Fibroblast of skin of right biceps (primary cell): Measurements from ENCODE around the gene DPYSL4.

ENCODE experiments used
- DNase-seq: peaks from one replicate; pipeline ENCODE4 v3.0.0-alpha.2; 2013

Gene DPYSL4

DNA sequence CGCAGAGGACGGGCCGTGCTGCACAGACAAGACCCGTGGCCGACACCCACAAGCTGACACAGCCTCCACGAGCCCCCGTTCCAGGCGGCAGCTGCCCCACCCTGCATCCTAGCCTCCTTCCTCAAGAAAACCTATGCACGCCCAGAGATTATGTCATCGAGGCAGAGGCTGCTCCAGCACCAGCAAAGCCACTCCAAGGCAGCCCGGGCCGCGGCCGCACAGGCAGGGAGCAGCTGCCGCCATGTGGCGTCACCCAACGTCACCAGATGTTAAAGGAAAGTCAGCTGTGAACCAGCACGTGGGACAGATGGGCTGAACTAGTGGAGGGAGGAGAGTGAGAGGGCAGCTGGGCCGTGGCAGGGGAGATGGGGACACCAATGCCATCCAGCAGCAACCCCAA lies 61.2 kb downstream of the DPYSL4 start:
- no peak for DNase-seq

DNA sequence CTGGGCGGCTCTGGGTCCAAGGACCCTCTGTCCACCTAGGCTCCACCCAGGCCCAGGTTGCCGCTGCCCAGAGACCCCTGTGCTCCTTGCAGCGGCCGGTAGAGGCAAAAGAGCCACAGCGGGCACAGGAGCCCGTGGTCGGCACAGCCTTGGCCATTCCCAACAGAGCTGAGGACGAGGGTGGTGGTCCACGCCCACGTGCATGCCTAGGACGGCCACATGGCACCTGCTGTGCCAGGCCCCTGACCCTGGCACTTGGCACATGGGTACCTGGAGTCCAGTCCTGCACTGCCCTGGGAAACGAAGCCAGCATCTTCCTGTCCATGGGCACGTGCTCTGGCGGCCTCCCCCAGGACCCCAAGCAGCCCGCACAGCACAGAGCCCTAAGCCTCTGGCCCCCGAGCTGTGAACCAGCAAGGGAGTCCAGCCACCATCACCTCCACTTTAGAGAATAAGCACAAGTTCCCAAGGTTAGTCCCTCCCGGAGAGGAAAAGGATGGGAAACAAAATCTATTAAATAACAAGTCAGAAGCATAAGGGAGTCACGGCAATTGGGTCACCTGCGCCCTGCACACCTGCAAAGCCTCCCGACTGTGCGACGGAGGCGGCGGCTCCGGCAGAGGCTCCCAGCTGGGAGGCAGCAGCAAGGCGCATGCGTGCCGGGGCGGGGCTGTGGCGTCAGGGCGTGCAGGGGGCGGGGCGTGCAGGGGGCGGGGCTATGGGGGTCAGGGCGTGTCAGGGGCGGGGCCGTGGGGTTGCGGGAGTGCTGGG lies 61.9 kb downstream of the DPYSL4 start:
- DNase-seq = peak; percentile 30

DNA sequence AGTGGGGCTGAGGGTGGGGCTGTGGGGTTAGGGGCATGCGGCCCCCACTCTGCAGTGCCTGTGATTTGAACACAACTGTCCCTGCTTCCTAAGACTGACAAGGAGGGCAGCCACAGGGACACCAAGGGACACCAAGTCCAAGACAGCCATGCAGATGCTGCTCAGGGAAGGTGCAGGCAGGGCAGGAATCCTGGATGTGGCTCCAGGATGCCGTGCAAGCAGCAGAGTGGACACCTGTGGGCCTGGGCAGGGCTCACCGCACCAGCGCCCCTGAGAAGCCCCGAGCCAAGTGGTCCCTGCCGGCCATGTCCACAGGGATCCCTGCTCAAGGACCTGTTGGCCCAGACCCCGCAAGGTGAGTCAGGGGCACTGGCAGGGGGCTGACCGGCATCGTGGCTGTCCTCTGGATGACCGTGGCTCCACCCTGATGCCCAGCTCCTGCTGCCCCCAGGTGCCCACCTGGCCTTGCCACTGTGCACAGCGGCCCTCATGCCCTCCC lies 62.5 kb downstream of the DPYSL4 start:
- DNase-seq = no peak

DNA sequence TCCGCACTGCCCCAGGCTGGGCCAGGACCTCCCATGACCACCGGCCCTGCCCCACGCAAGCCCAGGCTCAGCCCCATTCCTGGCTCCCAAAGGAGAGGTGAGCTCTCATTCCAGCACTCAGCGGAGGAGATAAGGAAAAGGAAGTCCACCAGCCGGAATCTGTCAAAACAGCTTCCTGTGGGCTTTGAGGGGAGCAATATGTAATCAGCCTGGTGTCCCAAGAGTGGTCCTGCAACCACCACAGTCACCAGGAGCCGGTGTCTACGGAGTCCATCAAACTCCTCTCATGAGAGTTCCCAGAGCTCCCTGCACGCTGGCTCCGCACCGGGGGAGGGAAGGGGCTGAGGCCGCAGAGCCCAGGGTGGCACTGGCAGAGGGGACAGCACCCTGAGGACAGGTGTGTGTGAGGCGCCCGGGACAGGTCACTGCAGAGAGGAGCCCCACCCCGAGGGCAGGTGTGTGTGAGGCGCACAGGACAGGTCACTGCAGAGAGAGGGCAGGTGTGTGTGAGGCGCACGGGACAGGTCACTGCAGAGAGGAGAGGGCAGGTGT lies 63.2 kb downstream of the DPYSL4 start:
- DNase-seq = no peak

DNA sequence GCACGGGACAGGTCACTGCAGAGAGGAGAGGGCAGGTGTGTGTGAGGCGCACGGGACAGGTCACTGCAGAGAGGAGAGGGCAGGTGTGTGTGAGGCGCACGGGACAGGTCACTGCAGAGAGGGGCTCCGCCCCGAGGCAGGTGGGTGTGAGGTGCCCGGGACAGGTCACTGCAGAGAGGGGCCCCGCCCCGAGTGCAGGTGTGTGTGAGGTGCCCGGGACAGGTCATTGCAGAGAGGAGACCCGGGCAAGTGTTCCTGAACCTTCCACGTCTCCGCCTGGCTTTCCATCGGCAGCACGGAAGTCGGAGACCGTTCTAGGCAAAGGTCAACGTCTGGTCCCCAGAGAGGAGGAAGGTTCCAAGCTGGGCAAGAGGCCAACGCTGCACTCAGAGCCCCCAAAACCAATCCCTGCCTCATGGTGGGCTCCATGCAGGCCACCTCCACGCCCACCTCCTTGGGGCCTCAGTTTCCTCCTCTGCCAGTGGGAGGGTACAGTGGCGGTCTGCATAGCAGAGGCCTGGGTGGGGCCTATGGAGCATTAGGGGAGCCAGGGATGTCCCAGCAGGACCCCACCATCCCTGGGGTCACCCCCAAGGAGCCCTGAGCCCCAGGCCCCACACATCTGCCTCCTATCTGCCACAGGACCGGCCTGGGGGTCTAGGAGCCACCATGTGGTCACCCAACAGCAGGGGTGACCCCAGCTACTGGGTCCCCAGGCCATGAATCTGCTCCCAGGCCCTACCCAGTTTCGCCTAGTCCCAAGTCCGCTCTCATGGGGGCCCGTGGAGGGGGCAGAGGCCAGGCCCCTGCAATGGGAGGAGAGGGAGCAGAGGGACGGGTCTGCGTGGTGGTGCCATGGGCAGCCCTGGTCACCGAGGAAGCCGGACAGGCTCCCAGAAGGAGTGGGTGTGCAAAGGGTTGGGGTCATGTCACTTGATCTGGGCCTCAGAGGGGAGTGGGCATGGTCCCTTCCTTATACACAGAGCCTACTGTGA lies 64.0 kb downstream of the DPYSL4 start:
- no peak for DNase-seq

DNA sequence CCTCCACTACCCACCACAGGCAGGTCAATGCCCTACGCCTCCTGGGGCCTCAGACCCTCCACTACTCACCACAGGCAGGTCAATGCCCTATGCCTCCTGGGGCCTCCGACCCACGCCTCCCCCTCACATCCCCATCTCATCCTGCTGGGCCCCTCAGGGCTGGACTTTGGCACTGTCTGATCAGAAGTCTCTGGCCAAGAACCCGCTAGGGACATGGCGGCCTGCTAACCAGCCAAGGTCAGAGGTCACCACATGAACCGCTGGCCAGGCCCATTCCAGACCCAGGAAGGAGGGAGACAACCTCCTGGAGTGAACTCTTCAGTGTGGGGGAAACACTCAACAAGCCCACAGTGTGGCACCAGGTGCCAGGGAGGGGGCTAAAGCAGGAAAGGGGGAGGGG lies 65.2 kb downstream of the DPYSL4 start:
- no peak for DNase-seq

DNA sequence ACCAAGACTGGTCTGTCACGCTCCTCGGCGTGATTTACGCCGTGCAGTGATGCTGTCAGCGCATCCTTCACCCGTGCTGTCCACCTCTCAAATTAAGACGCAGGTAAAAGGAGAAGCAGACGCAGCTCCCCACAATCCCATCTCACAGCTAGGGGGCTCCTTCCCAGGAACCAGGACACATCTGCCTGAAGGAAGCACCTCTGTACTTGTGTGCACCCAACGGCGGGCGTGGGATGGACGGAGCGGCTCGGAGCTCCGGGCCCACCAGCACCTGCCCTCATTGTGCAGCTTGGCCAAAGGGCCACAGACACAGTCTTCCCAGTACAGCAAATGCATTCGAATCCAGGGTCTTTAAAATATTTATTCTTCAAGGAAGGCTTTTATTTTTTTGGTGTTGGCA lies 65.7 kb downstream of the DPYSL4 start:
- DNase-seq = no peak

DNA sequence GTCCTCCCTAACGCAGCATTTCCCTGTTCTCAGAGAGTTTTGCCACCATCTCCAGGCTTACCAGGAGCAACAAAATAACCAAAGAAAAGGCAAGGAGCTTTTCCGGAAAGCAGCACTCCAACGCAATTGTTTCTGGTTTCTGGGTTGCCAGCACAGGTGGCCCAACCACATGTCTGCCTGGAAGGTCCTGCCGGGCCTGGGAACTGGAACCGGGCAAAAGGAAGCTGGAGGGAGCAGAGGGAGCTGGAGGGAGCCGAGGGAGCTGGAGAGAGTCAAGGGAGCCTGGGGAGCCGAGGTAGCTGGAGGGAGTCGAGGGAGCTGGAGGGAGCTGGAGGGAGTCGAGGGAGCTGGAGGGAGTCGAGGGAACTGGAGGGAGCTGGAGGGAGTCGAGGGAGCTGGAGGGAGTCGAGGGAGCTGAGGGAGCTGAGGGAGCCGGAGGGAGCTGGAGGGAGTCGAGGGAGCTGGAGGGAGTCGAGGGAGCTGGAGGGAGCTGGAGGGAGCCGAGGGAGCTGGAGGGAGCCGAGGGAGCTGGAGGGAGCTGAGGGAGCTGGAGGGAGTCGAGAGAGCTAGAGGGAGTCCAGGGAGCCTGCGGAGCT lies 66.4 kb downstream of the DPYSL4 start:
- no peak for DNase-seq

DNA sequence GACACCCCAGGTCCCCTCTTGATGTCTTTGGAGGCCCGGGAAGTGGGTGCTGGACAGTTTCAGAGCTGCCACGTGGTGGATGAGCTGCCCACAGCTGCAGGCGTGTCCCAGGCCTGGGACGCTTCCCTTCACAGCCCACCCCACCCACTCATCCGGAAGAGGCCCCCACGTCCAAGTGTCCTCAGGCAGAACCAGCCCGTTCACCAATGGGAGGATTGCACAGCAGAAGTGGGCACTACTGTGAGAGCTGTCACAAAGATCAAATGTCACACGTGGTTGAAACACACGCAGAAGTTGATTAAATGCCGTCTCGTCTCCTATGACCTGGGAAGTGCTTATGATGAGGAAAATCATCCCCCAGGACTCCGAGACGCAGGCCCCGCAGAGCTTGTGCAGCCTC lies 68.1 kb downstream of the DPYSL4 start:
- no peak for DNase-seq
